ENCODE measurements around the gene MAPKBP1.

Gene MAPKBP1

DNA sequence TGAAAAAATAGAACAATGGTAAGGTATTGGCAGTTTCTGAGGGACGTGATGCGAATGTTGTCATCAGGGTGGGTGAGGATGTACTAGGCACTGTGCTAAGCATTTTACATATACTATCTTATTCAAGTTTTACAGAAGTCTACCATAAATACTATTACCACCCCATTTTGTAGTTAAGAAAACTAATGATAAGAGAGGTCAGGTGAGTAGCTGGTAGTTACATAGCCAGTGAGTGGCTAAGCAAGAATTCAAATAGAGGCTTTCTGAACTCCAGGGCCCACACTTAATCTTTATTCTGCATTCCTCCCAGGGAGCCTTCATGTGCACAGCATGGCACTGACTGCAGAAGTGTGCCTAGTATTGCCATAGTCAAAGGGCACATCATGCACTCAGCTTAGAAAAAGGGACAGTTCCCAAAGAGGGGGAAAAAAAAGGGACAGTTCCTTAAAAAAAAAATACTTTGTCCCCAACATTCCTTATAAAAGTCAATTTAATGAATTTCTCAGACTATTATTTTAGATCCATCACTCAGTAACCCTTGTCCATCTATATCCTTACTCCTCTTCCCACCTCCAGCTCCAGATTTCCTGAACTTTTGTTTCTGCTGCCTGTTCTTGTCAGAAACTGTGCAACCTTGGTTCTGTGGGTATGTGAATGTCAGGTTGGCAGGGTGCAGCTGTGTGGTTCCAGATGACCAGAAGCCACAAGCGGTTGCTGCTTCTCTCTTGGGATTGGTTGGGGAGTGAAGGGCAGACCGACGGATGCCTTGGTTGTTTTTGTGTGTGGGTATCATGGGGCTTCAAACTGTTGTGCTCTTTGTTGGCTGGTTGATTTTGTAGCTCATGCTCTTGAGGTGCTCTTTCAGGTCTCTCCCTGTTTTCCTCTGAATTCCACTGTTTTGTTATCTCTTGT lies 8.3 kb downstream of the MAPKBP1 start:
- no peak for DNase-seq

DNA sequence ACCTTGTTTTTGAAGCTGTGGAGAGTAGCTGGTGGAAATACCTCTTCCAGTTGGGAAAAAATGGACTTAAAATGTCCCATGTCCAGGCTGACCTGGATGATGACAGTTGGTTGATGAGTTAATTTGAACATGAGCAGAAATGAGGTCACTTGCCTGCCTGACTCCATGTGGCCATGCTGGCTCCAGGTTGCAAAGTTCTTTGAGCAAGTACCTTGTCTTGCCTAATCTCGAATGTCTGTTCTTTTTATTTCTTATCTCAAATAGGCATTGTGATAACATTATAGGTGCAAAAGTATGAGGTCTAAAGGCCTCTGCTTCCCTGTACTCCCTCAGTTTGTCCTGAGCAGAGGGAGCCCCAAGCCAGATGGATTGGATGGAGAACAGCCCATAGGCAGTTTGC lies 9.0 kb downstream of the MAPKBP1 start:
- DNase-seq, result no peak

DNA sequence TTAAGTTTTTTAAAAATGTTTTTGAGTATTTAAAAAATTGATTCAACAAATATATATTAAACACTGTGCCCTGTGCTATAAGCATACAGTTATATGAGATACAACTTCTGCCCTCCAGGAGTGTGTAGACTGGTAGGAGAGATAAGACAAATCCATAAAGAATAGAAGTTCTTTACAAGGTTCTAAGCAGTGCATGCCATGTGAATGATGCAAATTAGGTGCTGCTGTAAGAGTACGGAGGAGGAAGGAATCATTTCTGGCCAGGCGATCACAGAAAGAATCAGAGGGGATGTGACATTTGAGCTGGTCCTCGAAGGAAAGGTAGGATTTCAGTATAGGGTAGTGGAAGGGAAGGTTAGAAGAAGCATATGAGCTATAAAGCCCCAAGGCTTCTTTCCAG lies 14.0 kb downstream of the MAPKBP1 start:
- no peak for DNase-seq

DNA sequence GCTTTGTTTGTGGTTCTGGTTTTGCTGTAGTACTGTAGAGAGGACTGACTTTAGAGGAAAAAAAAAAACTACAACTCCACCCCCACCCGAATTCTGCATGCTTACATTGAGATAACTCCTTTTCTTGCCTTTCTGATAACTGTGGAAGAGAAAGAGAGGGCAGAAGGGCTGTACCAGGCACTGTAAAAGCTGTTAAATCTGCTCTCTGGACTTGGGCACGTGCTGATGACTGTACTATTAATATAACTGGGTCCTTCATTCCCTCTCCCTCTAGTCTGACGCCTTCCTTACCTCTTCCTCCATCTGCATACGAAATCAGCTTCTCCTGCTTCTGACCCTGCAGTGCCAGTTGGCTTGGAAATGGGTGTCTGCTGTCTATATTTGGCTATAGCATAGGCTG lies 15.0 kb downstream of the MAPKBP1 start:
- DNase-seq, result no peak

DNA sequence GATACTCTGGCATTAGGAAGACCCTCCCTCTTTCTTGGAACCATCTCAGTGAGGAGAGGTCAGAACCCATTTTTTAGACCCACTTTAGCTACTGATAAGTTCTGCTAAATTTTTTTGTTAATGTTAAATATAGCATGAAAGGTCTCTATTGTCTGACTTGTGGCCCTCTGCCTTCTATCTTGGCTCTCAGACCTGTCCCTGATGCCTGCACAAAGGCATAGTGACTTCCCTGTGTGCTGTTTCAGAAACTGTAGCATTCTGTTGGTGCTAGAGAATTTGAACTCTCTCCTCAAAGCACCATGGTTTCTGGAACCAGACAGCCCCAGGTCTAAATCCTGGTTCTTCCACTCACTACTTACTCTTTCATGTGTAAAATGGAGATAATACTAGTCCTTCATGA lies 15.4 kb downstream of the MAPKBP1 start:
- DNase-seq, result no peak

DNA sequence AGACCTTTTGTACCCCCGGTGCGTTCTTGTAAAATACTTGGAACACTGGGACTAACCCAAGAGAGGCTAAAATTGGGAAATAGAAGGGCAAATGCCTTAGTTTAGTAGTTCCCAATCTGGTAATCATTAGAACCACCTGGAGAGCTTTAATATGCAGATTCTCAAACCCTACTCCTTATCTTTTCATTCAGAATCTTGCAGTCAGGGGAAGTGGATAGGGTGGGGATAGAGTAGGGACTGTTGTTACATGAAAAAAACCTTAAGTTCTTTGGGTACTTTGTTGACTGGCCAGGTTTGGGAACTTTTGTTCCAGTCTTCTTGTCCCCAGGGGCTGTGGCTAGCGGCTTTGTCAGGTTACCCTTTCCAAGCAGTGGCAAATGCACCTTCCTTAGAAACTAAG lies 15.9 kb downstream of the MAPKBP1 start:
- DNase-seq, result no peak

DNA sequence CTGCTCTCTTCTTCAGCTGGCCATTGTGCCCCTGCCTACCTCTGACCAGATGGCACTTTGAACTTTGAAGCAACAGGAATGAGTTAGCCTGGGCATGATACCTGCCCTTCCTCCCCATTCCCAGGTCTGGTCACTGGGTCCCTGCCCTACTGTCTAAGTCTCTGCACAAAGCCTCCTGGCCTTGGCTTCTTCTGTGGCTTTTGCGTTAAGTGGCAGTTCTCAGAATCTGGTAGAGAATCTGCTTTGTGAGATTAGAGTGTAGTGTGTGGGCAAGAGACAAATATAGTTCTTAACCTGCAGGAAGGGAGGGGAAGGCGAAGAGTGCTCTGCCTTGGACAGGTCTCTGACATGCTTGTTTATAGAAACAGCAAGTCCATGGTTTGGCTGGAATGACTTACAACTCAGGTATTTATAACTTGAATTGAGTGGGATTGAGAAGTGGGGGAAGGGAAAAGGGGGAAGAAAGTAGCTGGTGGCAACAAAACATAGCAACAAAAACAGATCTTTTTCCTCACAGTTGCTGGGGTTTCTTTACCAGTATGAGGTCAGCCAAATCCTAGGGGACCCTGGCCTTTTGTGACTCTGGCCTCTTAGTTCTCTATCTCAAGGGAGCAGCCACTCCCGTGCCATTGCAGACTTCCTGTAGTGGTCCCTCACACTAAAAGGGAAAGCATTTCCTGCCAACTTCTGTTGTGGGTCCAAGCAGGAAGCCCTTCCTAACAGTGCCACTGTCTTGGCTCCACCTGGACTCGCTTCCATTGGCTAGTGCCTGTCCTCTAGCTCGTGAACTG lies 16.7 kb downstream of the MAPKBP1 start:
- DNase-seq, result no peak

DNA sequence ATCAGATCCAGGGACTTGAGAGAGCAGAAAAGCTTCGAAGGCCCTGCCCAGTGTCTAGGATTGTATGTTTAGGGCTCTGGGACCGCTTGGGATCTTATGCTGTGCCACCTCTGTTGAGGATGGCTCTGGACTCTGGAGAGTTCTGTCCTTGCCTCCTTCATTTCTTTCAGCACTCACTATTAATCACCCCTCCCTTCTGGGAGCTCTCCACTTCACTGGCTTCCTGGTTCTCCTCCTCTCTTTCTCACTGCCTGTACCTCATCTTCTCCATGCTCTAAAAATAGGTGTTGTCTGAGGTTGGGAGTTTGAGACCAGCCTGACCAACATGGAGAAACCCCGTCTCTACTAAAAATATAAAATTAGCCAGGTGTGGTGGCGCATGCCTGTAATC lies 17.3 kb downstream of the MAPKBP1 start:
- DNase-seq, result no peak

DNA sequence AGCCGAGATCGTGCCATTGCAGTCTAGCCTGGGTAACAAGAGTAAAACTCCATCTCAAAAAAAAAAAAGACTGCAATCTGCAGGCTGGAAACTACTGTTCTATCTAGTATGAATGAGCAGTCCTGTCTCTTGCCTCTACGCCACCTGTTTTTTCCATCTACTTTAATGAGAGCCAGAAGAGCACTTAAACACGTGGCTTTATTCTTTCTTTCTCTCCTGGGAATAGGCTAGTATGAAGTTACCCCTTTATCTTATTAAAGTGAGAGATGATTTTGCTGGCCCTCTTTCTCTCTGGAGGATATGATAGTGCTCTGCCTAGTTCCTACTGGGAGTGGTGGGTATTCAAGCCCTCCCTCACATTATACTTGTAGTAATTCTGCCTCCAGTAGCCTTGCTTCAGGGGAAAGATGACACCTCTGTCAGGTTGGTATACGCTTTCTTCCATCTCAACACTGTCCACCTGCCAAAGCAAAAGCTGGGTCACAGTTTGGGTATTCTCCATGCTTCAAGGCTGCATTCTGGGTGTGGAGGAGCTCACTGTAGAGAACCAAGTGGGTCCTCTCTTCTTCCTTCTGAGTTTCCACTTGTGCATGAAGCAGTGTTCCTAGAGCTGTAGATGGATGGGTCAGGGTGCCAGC lies 17.8 kb downstream of the MAPKBP1 start:
- peak; percentile 72 for DNase-seq

DNA sequence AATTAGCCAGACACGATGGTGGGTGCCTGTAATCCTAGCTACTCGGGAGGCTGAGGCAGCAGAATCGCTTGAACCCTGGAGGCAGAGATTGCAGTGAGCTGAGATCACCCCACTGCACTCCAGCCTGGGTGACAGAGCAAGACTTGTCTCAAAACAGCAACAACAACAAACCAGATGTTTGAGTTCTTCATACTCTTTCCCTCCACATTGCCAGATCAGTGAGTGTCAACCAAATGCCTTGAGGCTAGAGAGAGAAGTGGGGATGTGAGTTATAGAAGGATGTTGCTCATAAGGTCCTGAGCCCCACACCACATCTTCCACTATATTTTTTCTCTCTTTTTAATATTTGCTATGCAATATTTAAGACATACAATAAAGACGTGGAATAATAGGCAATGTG lies 19.8 kb downstream of the MAPKBP1 start:
- DNase-seq, result no peak

DNA sequence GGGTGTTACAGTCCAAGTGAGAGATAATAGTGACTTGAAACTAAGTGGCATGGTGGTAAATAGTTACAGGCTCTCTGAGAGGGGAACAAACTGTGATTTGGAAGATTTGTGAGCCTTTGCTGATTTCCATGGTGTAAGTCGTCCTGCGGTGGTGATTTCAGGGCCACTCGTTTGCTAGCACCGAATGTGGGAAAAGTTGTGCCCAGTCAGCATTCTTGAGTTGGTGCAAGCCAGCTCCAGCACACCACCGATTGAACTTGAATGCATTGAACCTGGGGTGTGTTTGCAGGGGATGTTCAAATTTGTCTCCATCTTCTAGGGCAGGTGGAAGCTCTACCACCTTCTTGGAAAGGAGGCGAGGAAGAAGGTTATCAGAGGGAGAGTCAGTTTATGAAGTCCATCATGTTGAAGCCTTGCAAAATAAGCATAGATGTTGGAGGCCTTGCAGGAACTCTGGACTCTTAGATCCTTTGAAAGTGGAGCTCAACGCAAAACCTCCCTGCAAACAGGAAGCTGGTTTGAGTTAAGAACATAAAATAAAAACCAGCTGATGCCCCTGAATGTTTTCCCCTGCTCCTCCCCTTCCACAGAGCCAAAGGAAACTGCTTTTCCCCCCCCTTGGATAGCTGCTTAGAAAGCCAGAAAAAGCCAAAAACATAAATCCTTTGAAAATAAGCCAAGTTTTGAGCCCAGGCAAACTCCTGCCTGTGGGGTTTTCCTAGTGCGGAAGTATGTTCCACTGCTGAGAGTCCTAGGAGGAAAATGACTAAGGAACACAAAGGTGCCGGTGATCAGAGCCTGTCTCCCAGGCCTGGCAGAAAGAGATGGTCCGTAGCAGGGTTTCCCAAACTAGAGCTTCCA lies 21.9 kb downstream of the MAPKBP1 start:
- no peak for DNase-seq

DNA sequence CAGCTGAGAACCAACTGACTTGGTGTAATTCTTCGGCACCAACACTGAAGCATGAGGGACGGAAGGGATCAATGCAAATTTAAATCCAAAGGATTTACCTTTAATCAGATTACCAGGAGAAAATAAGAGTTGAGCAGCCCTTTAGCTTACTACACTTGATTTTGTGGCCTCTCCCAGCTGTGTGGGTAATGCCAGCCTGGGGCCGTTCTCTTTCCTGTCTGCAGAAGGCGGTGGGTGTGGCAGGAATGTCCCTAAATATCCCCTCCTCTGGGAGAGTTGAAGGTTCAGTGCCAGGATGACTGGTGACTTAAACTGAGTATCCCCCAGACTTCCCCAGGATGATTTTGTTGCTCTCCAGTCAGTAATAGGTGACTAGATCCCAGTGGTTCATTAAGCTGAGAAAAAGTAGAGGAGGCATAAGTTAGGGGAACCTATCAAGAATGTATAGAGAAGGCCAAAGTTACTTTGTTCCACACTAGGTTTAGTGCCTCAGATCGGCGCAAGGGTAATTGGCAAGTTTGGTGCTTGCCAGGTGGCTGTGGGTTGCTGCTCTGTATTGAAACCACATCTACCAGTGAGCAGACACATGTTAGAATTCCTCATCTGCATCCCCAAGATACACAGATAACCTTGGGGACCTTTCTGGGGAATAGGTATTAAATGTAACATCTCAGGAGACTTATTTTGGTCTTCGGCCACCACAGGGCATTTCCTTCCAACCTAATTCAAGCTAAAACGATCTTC lies 23.1 kb downstream of the MAPKBP1 start:
- no peak for DNase-seq

DNA sequence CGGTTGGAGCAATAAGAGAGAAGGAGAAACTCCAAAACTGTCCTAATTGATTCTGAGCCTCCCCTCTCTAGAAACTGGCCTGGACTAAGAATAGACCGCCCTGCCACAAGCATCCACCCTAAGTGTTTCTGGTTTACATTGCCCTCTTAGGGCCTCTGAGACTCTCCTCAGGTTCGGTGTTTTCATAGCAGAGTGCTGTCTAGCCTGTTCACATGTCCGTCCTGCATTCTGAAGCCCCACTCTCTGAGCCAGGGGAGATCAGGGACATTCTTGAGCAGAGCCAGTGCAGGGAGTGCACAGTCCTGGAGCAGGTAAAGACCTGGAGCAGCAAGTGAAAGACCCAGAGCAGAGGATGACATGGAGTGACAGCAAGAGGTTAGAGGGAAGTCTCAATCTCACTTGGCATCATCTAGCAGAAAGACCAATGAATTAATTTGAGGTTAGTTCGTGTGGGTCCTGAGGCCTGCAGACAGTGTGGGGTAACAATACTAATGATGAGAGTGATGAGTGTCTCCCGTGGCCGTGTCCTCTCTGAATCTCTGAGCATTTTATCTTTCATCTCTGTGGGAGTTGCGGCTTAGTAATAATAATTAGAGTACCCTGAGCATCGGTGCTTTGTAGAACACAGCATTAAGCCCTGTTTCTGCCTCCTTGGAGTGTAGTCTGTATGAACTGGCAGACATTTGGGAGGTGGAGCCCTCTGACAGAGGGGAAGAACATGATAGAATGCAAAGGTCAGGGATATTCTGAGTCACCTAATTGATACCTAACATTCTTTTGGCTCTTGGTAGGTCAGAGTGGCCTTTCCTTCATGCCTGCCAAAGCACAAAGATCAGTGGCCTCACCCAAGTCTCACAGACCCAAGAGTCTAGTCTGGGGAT lies 24.6 kb downstream of the MAPKBP1 start:
- no peak for DNase-seq

DNA sequence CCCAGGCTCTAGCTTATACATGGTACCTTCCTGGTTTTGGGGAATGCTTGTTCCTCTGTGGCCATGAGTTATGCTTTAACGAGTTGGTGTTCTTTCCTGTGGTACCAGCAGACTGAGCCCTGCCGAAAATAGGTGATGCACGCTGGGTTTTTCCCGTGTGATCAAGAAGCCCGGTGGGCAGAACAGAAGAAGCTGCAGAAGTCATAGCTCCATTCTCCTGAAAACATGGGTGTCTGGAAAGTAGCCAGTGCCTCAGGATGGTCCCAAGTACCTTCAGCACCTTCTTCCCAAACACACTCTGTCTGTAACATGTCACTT lies 25.2 kb downstream of the MAPKBP1 start:
- DNase-seq, result no peak

DNA sequence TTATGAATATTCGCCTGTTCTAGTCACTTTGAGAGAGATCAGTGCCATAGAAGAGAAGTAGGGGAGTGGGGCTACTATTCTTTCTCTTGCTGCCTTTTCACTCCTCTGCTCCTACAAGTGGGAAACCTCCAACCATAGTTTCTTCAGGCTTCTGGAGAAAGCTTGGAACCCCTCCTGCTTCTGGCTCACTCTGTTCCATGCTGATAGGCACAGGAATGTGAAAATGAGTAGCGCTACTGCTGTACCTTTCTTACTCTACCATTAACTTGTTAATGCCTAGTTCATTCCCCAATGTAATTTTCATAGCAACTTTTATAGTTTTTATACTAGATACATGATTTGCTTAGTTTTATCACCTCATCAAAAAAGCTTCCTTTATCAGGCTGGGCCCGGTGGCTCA lies 26.9 kb downstream of the MAPKBP1 start:
- DNase-seq, result no peak

DNA sequence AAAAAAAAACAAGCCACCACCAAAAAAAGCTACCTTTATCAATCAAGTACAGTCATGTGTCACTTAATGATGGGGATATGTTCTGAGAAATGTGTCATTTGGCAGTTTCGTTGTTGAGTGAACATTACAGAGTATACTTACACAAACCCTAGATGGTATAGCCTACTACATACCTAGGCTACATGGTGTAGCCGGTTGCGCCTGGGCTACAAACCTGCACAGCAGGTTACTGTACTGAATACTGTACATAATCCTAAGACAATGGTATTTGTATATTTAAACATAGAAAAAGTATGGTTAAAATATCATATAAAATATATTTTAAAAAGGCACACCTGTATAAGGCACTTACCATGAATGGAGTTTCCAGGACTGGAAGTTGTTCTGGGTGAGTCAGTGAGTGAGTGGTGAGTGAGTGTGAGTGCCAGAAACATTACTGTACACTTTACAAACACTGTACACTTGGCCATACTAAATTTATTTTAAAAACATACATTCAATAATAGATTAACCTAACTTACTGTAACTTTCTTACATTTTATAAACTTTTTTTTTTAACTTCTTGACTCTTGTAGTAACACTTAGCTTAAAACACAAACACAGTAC lies 27.7 kb downstream of the MAPKBP1 start:
- no peak for DNase-seq

DNA sequence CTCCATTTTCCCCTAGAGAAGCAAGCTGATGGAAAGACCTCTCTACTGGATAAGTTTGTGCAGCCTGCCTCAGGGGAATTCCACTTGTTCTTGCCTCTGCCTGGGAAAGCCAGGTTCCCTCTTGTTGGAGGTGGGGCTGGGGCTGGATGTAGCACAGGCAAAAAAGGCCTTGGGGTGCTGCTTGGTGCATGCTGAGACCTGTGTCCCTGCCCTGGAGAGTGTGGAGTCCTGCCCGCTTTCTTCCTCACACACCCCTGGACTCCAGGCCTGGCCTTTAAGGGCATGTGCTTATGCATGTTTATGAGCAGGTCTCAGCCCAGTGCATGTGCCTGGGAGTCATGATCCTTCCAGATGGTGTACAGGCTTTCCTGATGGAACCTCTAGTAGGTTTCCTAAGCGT lies 30.1 kb downstream of the MAPKBP1 start:
- peak; percentile 9 for DNase-seq

DNA sequence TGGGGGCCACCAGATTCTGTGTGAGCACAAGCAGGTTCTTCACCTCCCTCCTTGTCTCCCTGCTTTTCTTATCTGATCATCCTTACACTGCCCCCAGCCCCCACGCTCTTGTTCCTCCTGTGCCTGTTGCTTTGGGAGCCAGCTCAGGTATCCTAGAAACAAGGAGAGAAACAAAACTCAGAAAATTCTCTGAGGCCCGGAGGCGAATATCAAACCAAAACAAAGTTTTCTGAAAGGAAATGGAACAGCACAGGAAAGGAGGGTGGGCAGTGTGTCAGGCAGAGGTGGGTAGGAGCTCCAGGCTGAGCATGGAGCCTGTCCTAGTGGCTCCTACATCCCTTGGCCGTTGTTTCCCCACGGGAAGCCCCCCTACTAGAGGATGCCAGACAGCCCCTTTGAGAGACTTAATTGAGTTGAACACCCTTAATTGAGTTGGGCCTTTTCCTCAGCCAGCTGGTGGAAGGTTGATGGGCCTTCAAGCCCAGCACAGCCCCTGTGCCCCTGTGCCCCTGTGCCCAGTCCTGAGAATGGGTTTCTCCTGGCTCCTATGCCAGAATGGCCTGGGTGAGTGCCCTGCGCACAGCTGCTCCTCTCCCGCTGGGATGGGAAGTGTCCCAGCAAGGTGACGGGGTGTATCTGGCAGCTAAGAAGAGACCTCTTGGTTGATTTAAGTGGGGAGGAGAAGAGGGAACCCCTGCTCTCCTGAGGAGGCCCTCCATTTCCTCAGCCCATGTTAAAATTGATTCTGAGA lies 30.8 kb downstream of the MAPKBP1 start:
- DNase-seq, result no peak

DNA sequence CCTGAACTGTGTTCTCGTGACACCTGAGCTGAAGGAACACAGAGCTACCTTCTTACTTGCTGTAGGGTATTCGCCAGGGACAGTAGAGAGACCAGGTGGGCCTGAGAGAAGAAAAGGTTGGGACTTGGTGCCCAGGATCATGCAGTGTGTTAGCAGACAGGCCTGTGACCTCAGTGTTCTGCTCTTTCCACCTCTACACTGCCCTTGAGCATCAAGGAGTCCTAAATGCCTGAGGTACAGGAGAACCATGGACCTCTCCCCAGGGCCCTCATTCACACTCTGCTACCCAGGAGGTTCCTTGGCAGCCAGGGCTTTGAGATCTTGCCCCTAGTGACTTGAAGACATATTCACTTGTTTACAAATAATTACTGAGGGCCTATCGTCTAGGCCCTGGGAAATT lies 31.4 kb downstream of the MAPKBP1 start:
- no peak for DNase-seq
